A673 (cell line): ENCODE results near the gene CLEC4M.

Source experiments
- CTCF ChIP-seq: fragments of 300-800, 200-600 bp; sonication (generic); conservative IDR thresholded peaks from 2 replicates; pipeline ENCODE4 v1.5.1; 2017; ENCODE audit warnings: low read depth, mild to moderate bottlenecking, antibody characterized with exemption, low read length, moderate library complexity, mixed read lengths
- EZH2 ChIP-seq: fragments of 200-600 bp; sonication (generic); IDR thresholded peaks from 2 replicates; pipeline ENCODE4 v1.6.1; 2017; ENCODE audit warnings: borderline replicate concordance, low read depth, mild to moderate bottlenecking, mixed read lengths, antibody characterized with exemption, low read length; ENCODE audit not compliant: poor library complexity, severe bottlenecking

- TF ChIP-seq CTCF (peak; percentile 78), EZH2 (no peak)
These were observed 36.8 kb downstream of the CLEC4M start for GRCh38 chr19:7799640-7800355.
